ENCODE data around the gene TSPAN16.

The TSPAN16 gene

DNA sequence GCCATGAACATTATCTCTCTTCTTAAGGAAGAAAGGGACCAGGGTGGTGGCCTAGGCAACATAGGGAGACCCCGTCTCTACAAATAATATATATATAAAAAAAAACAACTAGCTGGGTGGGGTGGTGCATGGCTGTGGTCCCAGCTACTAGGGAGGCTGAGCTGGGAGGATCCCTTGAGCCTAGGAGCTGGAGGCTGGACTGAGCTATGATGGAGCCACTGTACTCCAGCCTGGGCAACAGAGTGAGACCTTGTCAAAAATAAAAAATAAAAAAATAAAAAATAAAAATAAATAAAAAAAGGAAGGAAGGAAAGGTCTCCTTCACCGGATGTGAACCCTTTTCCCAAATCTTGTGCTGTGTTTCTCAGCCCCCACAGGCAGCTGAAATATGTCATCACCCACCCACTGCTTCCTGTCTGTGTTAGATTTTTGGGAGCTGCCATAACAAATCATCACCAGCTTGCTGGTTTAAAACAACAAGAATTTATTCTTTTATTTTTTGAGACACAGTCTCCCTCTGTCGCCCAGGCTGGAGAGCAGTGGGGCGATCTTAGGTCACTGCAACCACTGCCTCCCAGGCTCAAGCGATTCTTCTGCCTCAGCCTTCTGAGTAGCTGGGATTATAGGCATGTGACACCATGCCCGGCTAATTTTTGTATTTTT lies 9.5 kb upstream of the TSPAN16 start:
- Histone ChIP-seq H3K79me2 (ENCODE audit: insufficient read depth, low read length) (no peaks in the 10 kb centered on the region), H3K27ac (ENCODE audit: low read depth, low read length, poor library complexity, severe bottlenecking) (no peak overlapping the region), H3K4me3 (ENCODE audit: low read depth, low read length, poor library complexity, severe bottlenecking) (no peak overlapping the region), H3K4me1 (ENCODE audit: insufficient read depth, low read length, severe bottlenecking) (no peaks in the 10 kb centered on the region), H2AFZ (ENCODE audit: low read length) (no peak overlapping the region), H3F3A (ENCODE audit: insufficient read depth, low read length) (no peaks in the 10 kb centered on the region), H3K9me2 (ENCODE audit: low read depth, low read length) (no peaks in the 10 kb centered on the region), H4K20me1 (ENCODE audit: insufficient read depth, low read length) (no peaks in the 10 kb centered on the region), H3K36me3 (ENCODE audit: insufficient read depth, low read length) (no peaks in the 10 kb centered on the region), H3K9me3 (ENCODE audit: low read length) (no peaks in the 10 kb centered on the region), H3K9ac (ENCODE audit: low read length) (no peak overlapping the region), H3K4me2 (ENCODE audit: low read length) (no peak overlapping the region), H3K27me3 (ENCODE audit: insufficient read depth, low read length) (0 out of 2 replicates have a peak, but pooled peaks cover 5% of the 10 kb centered on the region)
- TF ChIP-seq EZH2 (IDR thresholded peaks at IDR 0.05; ENCODE audit: borderline replicate concordance, low read length): no peak
- TF ChIP-seq, protein P1, sequence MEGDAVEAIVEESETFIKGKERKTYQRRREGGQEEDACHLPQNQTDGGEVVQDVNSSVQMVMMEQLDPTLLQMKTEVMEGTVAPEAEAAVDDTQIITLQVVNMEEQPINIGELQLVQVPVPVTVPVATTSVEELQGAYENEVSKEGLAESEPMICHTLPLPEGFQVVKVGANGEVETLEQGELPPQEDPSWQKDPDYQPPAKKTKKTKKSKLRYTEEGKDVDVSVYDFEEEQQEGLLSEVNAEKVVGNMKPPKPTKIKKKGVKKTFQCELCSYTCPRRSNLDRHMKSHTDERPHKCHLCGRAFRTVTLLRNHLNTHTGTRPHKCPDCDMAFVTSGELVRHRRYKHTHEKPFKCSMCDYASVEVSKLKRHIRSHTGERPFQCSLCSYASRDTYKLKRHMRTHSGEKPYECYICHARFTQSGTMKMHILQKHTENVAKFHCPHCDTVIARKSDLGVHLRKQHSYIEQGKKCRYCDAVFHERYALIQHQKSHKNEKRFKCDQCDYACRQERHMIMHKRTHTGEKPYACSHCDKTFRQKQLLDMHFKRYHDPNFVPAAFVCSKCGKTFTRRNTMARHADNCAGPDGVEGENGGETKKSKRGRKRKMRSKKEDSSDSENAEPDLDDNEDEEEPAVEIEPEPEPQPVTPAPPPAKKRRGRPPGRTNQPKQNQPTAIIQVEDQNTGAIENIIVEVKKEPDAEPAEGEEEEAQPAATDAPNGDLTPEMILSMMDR (IDR thresholded peaks at IDR 0.05; ENCODE audit: low read length): no peak

- no peaks in the 10 kb centered on the region for H4K20me1 ChIP-seq (ENCODE audit: insufficient read depth, low read length)
- H3K9ac ChIP-seq (ENCODE audit: low read length): no peak overlapping the region
- no peak overlapping the region for H2AFZ ChIP-seq (ENCODE audit: low read length)
- no peaks in the 10 kb centered on the region for H3K79me2 ChIP-seq (ENCODE audit: insufficient read depth, low read length)
- H3K27me3 ChIP-seq (ENCODE audit: insufficient read depth, low read length): no peaks in the 10 kb centered on the region
- no peak for TF ChIP-seq EZH2 (IDR thresholded peaks at IDR 0.05; ENCODE audit: borderline replicate concordance, low read length)
- TF ChIP-seq, protein P1 (IDR thresholded peaks at IDR 0.05; ENCODE audit: low read length): peak; percentile 31; the same call in 1 of the 2 replicates
- no peak overlapping the region for H3K4me3 ChIP-seq (ENCODE audit: low read depth, low read length, poor library complexity, severe bottlenecking)
- H3K9me2 ChIP-seq (ENCODE audit: low read depth, low read length): no peaks in the 10 kb centered on the region
- H3K27ac ChIP-seq (ENCODE audit: low read depth, low read length, poor library complexity, severe bottlenecking): no peak overlapping the region
- no peaks in the 10 kb centered on the region for H3K9me3 ChIP-seq (ENCODE audit: low read length)
- no peaks in the 10 kb centered on the region for H3K36me3 ChIP-seq (ENCODE audit: insufficient read depth, low read length)
- H3K4me1 ChIP-seq (ENCODE audit: insufficient read depth, low read length, severe bottlenecking): peaks cover under 1% of the 10 kb centered on the region
- no peaks in the 10 kb centered on the region for H3F3A ChIP-seq (ENCODE audit: insufficient read depth, low read length)
- no peak overlapping the region for H3K4me2 ChIP-seq (ENCODE audit: low read length)
These were observed 7.6 kb upstream of the TSPAN16 start for GRCh38 chr19:11288349-11288748.

DNA sequence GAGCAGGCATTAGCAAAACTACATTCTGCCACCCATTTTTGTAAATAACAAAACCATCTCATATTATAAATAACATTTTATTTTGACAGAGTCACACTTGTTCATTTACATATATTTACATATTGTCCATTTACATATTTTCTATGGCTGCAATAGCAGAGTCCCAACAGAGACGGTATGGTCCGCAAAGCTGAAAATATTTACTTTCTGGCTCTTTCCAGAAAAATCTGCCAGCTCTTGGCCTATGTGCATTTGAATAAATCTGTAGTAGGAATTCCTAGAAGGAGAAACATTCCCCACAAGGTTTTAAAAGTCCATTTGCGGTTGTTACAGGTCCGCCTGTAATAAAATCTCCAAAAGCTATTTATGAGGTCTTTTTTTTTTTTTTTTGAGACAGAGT lies 5.7 kb upstream of the TSPAN16 start:
- Histone ChIP-seq H2AFZ (ENCODE audit: low read length) (no peak overlapping the region), H3K4me2 (ENCODE audit: low read length) (no peak overlapping the region), H3K9me2 (ENCODE audit: low read depth, low read length) (no peaks in the 10 kb centered on the region), H3K36me3 (ENCODE audit: insufficient read depth, low read length) (no peaks in the 10 kb centered on the region), H3F3A (ENCODE audit: insufficient read depth, low read length) (no peaks in the 10 kb centered on the region), H4K20me1 (ENCODE audit: insufficient read depth, low read length) (no peaks in the 10 kb centered on the region), H3K4me3 (ENCODE audit: low read depth, low read length, poor library complexity, severe bottlenecking) (no peak overlapping the region), H3K27me3 (ENCODE audit: insufficient read depth, low read length) (no peaks in the 10 kb centered on the region), H3K4me1 (ENCODE audit: insufficient read depth, low read length, severe bottlenecking) (peaks cover 5% of the 10 kb centered on the region), H3K9me3 (ENCODE audit: low read length) (no peaks in the 10 kb centered on the region), H3K27ac (ENCODE audit: low read depth, low read length, poor library complexity, severe bottlenecking) (no peak overlapping the region), H3K79me2 (ENCODE audit: insufficient read depth, low read length) (no peaks in the 10 kb centered on the region), H3K9ac (ENCODE audit: low read length) (no peak overlapping the region)
- TF ChIP-seq EZH2 (IDR thresholded peaks at IDR 0.05; ENCODE audit: borderline replicate concordance, low read length): no peak
- TF ChIP-seq, protein P1 (IDR thresholded peaks at IDR 0.05; ENCODE audit: low read length): no peak
